Upper lobe of left lung (tissue), 6 donors: Measurements from ENCODE around the gene GPR158. TPM values are rescaled to one million over a fixed set of nuclear protein-coding genes. Genes with fewer than 3 reads are reported as not detected.

Experiments used
- ATAC-seq, 2 donors: fragments of 200-7000 bp; cut with Tn5 transposase; one replicate each; pipeline ENCODE4 v1.9.1; 2022; ENCODE audit warnings: mild to moderate bottlenecking in 2 of 2, moderate library complexity in 2 of 2; ENCODE audit not compliant: low FRiP score in 2 of 2
- DNase-seq, 2 donors: peaks; one replicate each; pipeline ENCODE4 v3.0.0-alpha.2; 2019 to 2020
- H3K27ac ChIP-seq, 4 donors: fragments of 200-600 bp; sonication (generic); one replicate each; pipeline ENCODE4 v1.5.1; 2016 to 2019
- H3K27me3 ChIP-seq, 4 donors: fragments of 200-600 bp; sonication (generic); one replicate each; pipeline ENCODE4 v1.5.1; 2017 to 2019
- H3K36me3 ChIP-seq, 4 donors: fragments of 200-600 bp; sonication (generic); one replicate each; pipeline ENCODE4 v1.5.1; 2016 to 2019
- H3K4me1 ChIP-seq, 4 donors: fragments of 200-600 bp; sonication (generic); one replicate each; pipeline ENCODE4 v1.5.1; 2018 to 2019
- H3K4me3 ChIP-seq, 4 donors: fragments of 200-600 bp; sonication (generic); one replicate each; pipeline ENCODE4 v1.5.1; 2017 to 2019; ENCODE audit warnings: mild to moderate bottlenecking in 2 of 4, moderate library complexity in 1 of 4
- H3K9me3 ChIP-seq, 4 donors: fragments of 200-600 bp; sonication (generic); one replicate each; pipeline ENCODE4 v1.5.1; 2018 to 2019
- CTCF ChIP-seq, 6 experiments: fragments of 450-650 bp in 4 of 6; fragments of 200-600 bp in 2 of 6; sonication (generic) in 2 of 6; IDR thresholded peaks; one replicate each; pipeline ENCODE4 v1.5.1; 2016 to 2019; ENCODE audit warnings: antibody characterized with exemption in 6 of 6
- EP300 ChIP-seq, 4 donors: sonication (generic); formaldehyde crosslinking; IDR thresholded peaks; one replicate each; pipeline ENCODE4 v1.5.1; 2017; ENCODE audit warnings: antibody characterized with exemption in 4 of 4, control low read depth in 2 of 4
- POLR2A ChIP-seq, 4 donors: fragments of 450-650 bp; IDR thresholded peaks; one replicate each; pipeline ENCODE4 v1.5.1; 2016 to 2017; ENCODE audit warnings: antibody characterized with exemption in 4 of 4, mild to moderate bottlenecking in 2 of 4
- POLR2AphosphoS5 ChIP-seq, 2 donors: sonication (generic); formaldehyde crosslinking; IDR thresholded peaks; one replicate each; pipeline ENCODE4 v1.5.1; 2017; ENCODE audit warnings: antibody characterized with exemption in 2 of 2
- WGBS, 2 donors: methylation state at CpG; one replicate each; pipeline ENCODE4 v1.1.5; 2017 to 2018; 5-methylcytosine and 5-hydroxymethylcytosine counted together
- total RNA-seq, 6 donors: library from RNA; depleted of rRNA in 4 of 6; stranded (reverse); fragments of >200 nt in 4 of 6; gene quantifications; one replicate each; pipeline versions ENCODE4 v1.1.0 to v1.2.1, GENCODE V29; 2016 to 2021
- donor health status: DM: no; HTN: no; CAD: no; lungs with moderate emphysema.
- donor health status: DM: no; HTN: yes; CAD: no; lungs with severe emphysema.

GPR158 gene
- total RNA-seq, 6 donors from 2014 or later: 0.03 to 0.09 TPM; not detected in 4

- DNase-seq: no peak
- Histone ChIP-seq H3K27me3 (no peaks in the 10 kb centered on the region), H3K27ac (no peak overlapping the region), H3K4me3 (no peak overlapping the region), H3K9me3 (no peaks in the 10 kb centered on the region), H3K4me1 (no peaks in the 10 kb centered on the region), H3K36me3 (no peaks in the 10 kb centered on the region)
- TF ChIP-seq POLR2A (IDR thresholded peaks at IDR 0.05): no peak
- no peak for TF ChIP-seq CTCF (IDR thresholded peaks at IDR 0.05)
- TF ChIP-seq EP300 (IDR thresholded peaks at IDR 0.05): no peak
- no peak for TF ChIP-seq POLR2AphosphoS5 (IDR thresholded peaks at IDR 0.05)
- WGBS, 2 donors: 89 to 95% methylated on average over 4 of the region's 4 CpGs
- no peak for ATAC-seq
Measured at GRCh38 chr10:25631471-25631870, 456.7 kb downstream of the GPR158 start.

GRCh38 chr10:25632802-25633201, 458.0 kb downstream of the GPR158 start:
- Histone ChIP-seq H3K4me1 (no peaks in the 10 kb centered on the region), H3K27ac (no peak overlapping the region), H3K36me3 (no peaks in the 10 kb centered on the region), H3K27me3 (no peaks in the 10 kb centered on the region), H3K4me3 (no peak overlapping the region), H3K9me3 (no peaks in the 10 kb centered on the region)
- TF ChIP-seq EP300 (IDR thresholded peaks at IDR 0.05): no peak
- TF ChIP-seq POLR2AphosphoS5 (IDR thresholded peaks at IDR 0.05): no peak
- no peak for TF ChIP-seq POLR2A (IDR thresholded peaks at IDR 0.05)
- no peak for TF ChIP-seq CTCF (IDR thresholded peaks at IDR 0.05)
- ATAC-seq (no peak), DNase-seq (no peak)
- WGBS, 2 donors: 89 to 91% methylated on average over 5 of the region's 5 CpGs

- Histone ChIP-seq H3K4me3 (no peak overlapping the region), H3K36me3 (no peaks in the 10 kb centered on the region), H3K27me3 (no peaks in the 10 kb centered on the region), H3K4me1 (no peaks in the 10 kb centered on the region), H3K9me3 (no peaks in the 10 kb centered on the region), H3K27ac (no peak overlapping the region)
- TF ChIP-seq POLR2AphosphoS5 (IDR thresholded peaks at IDR 0.05) (no peak), EP300 (IDR thresholded peaks at IDR 0.05) (no peak), CTCF (IDR thresholded peaks at IDR 0.05) (no peak), POLR2A (IDR thresholded peaks at IDR 0.05) (no peak)
- ATAC-seq (no peak), DNase-seq (no peak)
- 71 to 75% methylated on average over 2 of the region's 2 CpGs for WGBS, 2 donors
Measured at GRCh38 chr10:25633542-25633941, 458.7 kb downstream of the GPR158 start.

GRCh38 chr10:25639646-25640045, 464.8 kb downstream of the GPR158 start:
- WGBS, 2 donors: 82 to 97% methylated on average over 2 of the region's 2 CpGs
- no peak for TF ChIP-seq EP300 (IDR thresholded peaks at IDR 0.05)
- no peak for TF ChIP-seq POLR2AphosphoS5 (IDR thresholded peaks at IDR 0.05)
- TF ChIP-seq POLR2A (IDR thresholded peaks at IDR 0.05): no peak
- TF ChIP-seq CTCF (IDR thresholded peaks at IDR 0.05): no peak

GRCh38 chr10:25641595-25641994, 466.8 kb downstream of the GPR158 start:
- Histone ChIP-seq H3K27me3 (no peaks in the 10 kb centered on the region), H3K36me3 (no peaks in the 10 kb centered on the region), H3K4me1 (no peaks in the 10 kb centered on the region), H3K9me3 (no peaks in the 10 kb centered on the region), H3K27ac (no peak overlapping the region), H3K4me3 (no peak overlapping the region)
- WGBS, 2 donors: 88% methylated on average over 1 of the region's 1 CpG
- DNase-seq (no peak), ATAC-seq (no peak)
- TF ChIP-seq POLR2A (IDR thresholded peaks at IDR 0.05) (no peak), EP300 (IDR thresholded peaks at IDR 0.05) (no peak), CTCF (IDR thresholded peaks at IDR 0.05) (no peak), POLR2AphosphoS5 (IDR thresholded peaks at IDR 0.05) (no peak)

More at GRCh38 chr10:25639646-25640045, 464.8 kb downstream of the GPR158 start:
- Histone ChIP-seq H3K4me3 (no peak overlapping the region), H3K4me1 (no peaks in the 10 kb centered on the region), H3K27me3 (no peaks in the 10 kb centered on the region), H3K9me3 (no peaks in the 10 kb centered on the region), H3K27ac (no peak overlapping the region), H3K36me3 (no peaks in the 10 kb centered on the region)
- DNase-seq (no peak), ATAC-seq (no peak)
